HG02759 (cell line): ENCODE measurements around the gene SCGB1D1.
"Not testable (repeated sequence)": the region's sequence is repeated elsewhere in the genome, so short reads cannot be mapped to it uniquely, and the experiment has no call there.

Source experiments
- ATAC-seq: cut with Tn5 transposase; IDR thresholded peaks from one replicate; pipeline ENCODE4 v1.9.1; 2021; ENCODE audit warnings: mild to moderate bottlenecking, moderate library complexity; ENCODE audit not compliant: unreplicated experiment

The SCGB1D1 gene

DNA sequence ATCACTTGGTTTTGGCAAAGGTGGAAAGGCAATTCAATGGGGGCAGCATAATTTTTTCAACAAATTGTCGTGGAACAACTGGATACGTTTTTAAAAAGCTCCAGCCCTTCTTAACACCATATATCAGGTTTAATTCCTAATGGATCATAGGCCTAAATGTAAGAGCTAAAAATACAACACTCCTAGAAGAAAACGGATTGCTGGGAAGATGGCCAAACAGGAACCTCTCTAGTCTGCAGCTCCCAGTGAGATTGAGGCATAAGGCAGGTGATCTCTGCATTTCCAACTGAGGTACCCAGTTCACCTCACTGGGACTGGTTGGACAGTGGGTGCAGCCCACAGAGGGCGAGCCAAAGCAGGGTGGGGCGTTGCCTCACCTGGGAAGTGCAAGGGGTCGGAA lies 32.4 kb upstream of the SCGB1D1 start:
- ATAC-seq = no peak

DNA sequence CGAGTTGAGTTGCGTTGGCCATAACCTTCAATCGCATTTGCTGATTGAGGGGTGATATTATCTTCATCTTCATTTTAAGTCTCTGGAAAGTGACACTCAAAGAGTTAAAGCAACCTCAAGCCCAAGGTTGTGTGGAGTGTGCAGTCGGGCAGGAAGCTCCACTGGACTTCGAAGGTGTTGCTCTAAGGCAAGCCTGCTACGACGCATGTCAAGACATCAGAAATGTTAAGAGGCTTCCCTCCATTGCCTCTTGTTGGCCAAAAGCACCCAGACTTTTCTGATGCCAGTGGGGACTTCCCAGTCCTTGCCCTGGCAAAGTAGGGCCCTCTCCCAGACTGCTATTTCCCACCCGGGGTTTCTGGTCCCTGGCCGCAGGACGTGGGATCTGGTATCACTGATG lies 23.6 kb upstream of the SCGB1D1 start:
- ATAC-seq = no peak

DNA sequence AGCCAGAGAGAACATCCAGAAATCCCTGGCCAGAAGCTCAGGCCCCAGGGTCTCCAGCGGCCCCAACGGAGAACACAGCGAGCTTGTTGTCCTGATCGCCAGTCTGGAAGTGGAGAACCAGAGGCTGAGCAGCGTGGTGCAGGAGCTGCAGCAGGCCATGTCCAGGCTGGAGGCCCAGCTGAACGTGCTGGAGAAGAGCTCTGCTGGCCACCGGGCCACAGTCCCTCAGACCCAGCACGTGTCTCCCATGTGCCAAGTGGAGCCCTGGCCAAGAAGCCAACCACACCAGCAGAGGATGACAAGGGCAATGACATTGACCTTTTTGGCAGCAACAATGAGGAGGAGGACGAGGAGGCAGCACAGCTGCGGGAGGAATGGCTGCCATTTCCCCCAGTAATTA lies 20.6 kb upstream of the SCGB1D1 start:
- no peak for ATAC-seq

DNA sequence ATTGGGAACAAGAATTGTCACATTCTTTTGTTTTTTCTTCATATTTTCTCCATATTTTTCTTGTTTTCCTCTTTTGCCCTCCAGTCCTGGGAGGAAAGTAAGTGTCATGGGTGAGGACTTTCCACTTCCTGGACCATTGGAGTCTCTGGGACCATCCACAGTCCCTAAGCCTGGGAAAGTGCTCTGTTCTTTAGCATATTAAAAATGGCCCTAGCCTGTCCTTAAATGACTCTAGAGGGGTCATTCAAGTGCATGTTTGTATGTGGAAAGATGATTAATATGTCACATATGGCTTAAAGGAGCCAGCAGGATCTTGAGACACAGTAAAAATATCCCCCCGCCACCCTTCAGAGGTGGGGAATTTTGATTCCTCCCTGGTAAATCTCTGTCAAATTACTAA lies 20.1 kb upstream of the SCGB1D1 start:
- ATAC-seq = no peak

DNA sequence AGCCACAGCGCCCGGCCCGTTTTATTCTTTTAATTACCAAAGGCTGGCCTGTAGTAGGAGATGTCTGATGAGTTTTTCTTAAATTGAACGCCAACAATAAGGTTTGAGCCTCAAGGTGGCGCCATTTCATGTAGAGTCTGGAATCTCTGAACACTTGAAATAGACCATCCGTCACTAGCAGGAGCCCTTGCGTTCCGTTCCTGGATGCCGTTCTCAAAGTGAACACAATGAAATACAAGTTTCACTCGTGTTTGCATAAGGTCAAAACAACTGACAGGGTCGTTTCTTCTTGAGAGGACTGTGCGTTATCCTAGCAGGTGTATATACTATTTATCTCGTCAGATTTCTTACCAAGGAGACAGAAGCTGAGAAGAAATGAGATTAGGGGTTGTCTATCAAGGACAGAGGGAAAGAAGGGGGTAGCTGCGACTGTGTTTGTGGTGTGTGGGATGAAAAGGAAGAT lies 18.7 kb upstream of the SCGB1D1 start:
- ATAC-seq = no peak

DNA sequence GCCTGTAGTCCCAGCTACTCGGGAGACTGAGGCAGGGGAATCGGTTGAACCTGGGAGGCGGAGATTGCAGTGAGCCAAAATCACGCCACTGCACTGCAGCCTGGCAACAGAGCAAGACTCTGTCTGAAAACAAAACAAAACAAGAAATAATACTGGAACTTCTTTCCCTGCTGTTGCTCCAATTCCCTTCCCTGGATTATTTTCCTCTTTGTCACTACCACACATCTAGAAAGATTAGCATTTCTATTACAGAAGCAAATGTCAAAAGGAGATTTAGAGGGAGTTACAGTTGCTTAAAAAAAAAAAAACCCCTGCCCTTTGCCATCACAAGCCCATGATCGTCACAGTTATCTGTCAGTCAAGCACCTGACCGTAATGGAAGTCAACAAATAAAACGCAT lies 17.7 kb upstream of the SCGB1D1 start:
- ATAC-seq = no peak

DNA sequence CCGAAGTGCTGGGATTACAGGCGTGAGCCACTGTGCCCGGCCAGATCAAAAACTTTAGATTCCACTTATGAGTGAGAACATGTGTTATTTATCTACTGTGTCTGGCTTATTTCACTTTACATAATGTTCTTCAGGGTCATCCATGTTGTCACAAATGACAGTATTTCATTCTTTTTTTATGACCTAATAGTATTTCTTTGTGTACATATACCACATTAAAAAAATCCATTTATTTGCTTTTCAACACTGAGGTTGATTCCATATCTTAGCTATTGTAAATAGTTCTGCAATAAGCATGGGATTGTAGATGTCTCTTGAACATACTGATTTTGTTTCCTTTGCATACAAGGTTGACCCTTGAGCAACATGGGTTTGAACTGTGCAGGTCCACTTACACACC lies 13.2 kb upstream of the SCGB1D1 start:
- ATAC-seq = no peak

DNA sequence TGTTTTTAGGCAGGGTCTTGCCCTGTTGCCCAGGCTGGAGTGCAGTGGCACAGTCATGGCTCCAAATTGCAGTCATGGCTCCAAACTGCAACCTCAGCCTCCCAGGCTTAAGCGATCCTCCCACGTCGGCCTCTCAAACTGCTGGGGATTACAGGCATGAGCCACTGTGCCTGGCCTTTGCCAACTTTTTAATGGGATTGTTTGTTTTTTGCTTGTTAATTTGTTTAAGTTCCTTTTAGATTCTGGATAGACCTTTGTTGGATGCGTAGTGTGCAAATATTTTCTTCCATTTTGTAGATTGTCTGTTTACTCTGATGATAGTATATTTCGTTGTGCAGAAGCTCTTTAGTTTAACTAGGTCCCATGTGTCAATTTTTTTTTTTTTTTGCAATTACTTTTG lies 10.0 kb upstream of the SCGB1D1 start:
- no peak for ATAC-seq

DNA sequence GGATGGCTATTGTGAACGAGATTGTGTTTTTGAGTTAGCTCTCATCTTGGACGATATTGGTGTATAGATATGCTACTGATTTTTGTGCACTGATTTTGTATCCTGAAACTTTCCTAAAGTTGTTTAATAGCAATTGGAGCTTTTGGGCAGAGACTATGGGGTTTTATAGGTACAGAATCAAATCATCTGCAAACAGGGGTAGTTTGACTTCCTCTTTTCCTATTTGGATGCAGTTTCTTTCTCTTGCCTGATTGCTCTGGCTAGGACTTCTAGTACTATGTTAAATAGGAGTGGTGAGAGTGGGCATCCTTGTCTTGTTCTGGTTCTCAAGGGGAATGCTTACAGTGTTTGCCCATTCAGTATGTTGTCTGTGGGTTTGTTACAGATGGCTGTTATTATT lies 8.9 kb upstream of the SCGB1D1 start:
- no peak for ATAC-seq

DNA sequence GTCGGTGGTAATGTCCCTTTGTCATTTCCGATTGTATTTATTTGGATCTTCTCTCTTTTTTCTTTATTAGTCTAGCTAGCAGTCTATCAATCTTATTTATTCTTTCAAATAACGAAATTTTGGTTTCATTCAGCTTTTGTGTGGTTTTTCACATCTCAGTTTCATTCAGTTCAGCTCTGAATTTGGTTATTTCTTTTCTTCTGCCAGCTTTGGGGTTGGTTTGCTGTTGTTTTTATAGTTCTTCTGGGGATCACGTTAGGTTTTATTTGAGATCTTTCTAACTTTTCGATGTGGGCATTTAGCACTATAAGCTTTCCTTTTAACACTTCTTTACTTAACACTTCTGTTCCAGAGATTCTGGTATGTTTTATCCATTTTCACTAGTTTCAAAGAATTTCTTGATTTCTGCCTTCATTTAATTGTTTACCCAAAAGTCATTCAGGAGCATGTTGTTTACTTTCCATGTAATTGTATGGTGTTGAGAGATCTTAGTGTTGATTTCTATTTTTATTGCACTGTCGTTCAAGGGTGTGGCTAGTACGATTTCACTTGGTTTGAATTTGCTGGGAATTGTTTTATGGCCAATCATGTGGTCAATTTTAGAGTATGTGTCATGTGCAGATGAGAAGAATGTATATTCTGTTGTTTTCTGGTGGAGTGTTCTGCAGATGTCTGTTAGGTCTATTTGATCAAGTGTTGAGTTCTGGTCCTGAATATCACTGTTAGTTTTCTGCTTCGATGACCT lies 7.7 kb upstream of the SCGB1D1 start:
- no peak for ATAC-seq

DNA sequence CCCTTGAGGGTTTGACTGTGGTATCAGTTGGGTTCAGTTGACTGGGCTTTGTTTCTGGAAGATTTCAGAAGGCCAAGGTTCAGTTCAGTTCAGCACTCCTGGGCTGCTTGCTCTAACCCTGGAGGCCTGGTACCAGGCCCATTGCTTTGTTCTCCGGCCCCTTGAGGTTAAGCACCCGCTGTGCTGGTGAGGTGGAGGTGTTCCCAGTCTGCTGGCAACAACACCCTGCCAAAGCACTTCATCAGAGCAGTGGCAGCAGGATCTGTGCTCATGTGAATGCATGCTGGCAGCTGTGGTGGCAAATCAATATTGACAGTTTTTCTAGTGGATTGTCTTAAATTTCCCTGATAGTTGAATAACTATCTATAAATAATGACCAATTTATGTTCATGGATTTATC lies 3.8 kb upstream of the SCGB1D1 start:
- no peak for ATAC-seq

DNA sequence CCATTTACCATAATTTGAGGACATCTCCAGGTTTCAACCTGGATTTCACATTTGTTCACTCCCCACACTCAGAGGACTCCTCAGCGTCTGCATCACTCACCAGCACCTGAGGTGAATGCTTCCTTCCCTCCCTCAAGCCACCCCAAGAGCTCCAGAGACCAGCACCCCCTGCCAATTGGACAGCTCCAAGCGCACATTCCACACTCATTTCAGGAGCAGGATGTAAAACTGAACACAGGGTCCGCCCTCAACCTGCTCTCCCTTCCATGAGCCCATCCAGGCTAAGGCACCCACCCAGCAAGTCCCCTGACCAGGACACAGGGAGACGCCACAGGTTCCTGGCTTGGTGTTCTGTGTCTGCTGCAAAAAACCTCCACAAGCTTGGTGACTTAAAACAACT lies 3.9 kb downstream of the SCGB1D1 start:
- no peak for ATAC-seq

DNA sequence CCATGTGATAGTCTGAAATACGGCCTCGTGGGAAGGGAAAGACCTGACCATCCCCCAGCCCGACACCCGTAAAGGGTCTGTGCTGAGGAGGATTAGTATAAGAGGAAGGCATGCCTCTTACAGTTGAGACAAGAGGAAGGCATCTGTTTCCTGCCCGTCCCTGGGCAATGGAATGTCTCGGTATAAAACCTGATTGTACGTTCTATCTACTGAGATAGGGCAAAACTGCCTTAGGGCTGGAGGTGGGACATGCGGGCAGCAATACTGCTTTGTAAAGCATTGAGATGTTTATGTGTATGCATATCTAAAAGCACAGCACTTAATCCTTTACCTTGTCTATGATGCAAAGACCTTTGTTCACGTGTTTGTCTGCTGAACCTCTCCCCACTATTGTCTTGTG lies 5.0 kb downstream of the SCGB1D1 start:
- ATAC-seq = not testable (repeated sequence)

DNA sequence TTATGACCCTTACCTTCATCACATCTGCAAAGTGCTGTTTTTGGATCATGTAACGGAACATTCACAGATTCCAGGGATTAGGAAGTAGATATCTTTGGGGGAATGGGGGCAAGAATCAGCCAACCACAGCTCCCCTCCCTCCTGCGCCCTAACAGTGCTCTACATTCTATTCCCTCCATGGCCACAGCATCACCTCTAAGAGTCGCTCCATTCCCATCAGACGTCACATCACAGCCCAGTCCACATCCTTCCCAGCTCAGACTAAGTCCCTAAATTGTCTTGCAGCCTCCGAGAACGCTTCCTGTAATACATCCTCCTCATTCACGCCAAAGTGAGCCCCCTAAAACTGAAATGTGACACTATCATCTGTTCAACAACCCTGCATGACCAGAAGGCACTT lies 5.9 kb downstream of the SCGB1D1 start:
- no peak for ATAC-seq

DNA sequence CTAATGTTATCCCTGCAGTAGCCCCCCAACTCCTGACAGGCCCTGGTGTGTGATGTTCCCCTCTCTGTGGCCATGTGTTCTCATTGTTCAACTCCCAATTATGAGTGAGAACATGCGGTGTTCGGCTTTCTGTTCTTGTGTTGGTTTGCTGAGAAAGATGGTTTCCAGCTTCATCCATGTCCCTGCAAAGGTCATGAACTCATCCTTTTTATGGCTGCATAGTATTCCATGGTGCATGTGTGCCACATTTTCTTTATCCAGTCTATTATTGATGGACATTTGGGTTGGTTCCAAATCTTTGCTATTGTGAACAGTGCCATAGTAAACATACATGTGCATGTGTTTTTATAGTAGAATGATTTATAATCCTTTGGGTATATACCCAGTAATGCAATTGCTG lies 7.4 kb downstream of the SCGB1D1 start:
- not testable (repeated sequence) for ATAC-seq

DNA sequence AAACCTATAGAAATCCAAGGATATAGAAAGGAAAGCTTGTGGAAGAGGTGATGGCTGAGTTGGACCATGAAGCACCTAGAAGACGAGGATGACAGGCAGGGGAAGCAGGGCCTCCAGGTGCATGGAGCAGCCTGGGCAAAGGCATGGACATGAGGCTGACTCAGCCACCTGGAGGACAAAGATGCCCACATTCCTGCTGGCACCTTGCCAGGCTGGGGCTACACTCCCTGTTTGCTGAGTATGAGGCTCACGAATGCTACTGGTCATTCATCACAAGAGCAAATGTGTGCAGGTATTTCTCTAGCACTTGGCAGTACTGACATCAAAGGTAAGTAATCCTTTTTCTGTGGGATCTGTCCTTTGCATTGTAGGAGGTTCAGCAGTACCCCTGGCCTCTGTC lies 11.4 kb downstream of the SCGB1D1 start:
- ATAC-seq = no peak

DNA sequence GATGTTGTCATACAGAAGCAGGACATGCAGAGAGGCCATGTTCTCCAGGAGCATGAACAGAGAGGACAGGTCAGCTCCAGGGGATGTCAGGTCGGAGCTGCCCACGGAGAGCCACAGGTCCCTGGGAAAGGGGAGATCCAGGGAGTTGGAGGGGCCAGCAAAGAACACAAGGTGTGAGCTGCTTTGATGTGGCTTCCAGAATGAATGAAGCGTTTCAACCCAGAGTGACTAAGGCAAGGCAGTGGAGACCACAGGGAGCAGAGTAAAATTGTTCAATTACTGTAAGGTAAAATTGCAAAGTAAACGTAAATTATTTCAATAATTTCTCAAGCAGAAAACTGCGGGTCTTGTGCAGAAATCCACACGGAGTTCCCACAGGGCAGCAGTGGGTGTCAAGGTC lies 12.9 kb downstream of the SCGB1D1 start:
- ATAC-seq = no peak

DNA sequence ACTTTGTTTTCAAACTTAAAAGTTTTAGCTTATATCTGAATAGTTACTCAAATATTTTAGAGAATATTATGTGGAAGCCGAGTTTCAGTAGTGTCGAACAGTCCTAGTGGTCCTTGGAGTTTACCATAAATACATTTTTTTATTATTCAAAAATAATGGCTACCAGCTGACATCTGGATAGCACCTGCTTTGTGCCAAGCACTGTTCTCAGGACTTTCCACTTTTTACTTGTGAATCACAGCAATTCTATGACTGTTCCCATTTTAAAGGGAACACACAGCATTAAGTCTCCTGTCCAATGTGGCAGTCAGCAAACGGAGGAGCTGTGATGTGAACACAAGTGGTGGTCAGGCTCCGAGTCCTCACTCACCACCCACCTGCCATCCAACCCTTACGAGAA lies 14.4 kb downstream of the SCGB1D1 start:
- no peak for ATAC-seq

DNA sequence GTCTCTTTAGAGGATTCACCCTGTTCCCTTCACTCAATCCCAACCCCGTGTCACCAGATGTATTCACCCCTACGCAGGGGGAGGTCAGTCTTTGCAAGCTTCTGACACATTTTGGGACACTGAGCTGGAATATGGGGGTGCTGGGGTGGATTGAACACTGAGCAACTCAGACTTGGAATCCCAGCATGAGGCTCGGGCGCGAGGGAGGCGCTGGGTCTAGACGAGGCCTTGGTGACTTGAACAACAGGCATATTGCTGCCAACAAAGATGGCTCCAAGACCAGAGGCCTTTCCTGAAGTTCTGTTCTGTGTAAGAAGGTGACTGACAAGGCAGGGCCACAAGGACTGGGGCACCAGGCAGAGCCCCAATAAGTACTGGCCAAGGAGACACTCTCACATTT lies 15.4 kb downstream of the SCGB1D1 start:
- no peak for ATAC-seq

DNA sequence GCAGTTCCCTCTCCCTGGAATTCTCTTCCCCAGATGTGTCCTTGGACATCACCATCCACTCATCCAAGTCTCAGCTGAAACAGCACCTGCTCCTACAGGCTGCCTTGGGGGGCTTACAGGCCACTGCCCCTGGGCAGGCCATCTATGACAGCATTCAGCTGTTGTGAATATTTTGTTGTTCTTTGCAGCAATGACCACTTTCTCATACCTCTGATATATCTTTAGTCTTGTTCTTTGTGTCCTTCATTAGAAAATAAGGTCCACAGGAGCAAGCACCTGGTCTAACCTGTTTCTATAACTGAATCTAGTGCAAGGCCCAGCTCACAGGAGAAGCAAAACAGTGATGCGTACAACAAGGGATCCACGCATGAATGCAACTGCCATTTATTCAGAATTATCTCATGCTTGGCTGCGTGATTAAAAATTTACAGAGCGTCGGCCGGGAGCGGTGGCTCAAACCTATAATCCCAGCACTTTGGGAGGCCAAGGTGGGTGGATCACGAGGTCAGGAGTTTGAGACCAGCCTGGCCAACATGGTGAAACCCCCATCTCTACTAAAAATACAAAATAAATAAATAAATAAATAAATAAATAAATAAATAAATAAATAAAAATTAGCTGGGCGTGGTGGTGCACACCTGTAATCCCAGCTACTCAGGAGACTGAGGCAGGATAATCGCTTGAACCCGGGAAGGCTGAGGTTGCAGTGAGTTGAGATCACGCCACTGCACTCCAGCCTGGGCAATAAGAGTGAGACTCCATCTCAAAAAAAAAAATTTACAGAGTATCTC lies 16.5 kb downstream of the SCGB1D1 start:
- ATAC-seq = not testable (repeated sequence)

DNA sequence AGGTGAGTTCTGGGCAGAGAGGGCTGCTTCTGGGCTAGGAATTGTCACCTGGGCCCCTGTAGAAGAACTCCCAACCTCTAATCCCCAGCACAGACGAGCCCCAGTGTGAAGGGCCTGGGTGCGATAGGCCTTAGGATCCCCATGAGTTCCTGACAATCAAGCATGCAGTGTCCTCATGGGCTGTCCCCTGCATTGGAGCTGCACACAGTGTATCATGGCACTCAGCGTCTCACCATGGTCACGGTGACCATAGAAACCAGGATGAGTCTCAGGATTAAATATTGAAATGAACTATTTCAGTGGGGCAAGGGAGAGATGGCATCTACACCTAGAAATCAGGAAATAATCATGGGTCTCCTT lies 18.7 kb downstream of the SCGB1D1 start:
- no peak for ATAC-seq

DNA sequence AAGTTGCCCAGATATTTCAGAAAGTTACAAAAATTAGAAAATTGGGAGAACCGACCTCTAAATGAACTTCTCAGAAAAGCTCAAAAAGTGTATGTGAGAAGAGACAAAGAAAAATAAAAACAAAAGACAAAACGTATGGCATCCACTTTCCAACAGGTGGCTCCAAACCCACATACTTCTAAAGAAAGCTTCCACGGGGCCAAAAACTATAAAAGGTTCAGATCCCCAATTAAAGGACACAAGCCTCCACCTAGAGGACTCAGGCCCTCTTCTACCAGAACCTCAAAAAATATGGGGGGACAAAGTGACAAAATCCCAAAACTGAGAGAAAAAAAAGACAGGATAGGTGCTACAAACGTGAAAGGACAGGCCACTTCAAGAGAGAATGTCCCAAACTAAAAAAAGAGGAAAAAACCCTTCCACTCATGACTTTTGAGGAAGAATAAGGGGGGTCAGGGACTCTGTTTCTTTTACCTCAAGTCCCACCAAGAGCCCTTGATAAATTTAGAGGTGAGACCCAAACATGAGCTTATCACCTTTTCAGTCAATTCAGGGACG lies 27.3 kb downstream of the SCGB1D1 start:
- ATAC-seq = no peak
